ENCODE data around the gene OR56A4.

Gene OR56A4

GRCh38 chr11:6006846-6007245 is at the start of gene OR56A4:
Gene OR56A4 (minus strand): TSS chr11:6006946. CDS start chr11:6002992, 3,954 bp downstream.
- TF ChIP-seq REST (IDR thresholded peaks at IDR 0.05; ENCODE audit: low read depth) (no peak), TCF12 (IDR thresholded peaks at IDR 0.05; ENCODE audit: low read depth) (no peak), CREB1 (IDR thresholded peaks at IDR 0.05; ENCODE audit: low read depth) (no peak), TEAD4 (IDR thresholded peaks at IDR 0.05) (no peak), RAD21 (IDR thresholded peaks at IDR 0.05; ENCODE audit: low read depth) (no peak), TAF1 (IDR thresholded peaks at IDR 0.05; ENCODE audit: low read depth) (no peak), USF1 (IDR thresholded peaks at IDR 0.05) (no peak), MAX (IDR thresholded peaks at IDR 0.05) (no peak), EP300 (IDR thresholded peaks at IDR 0.05; ENCODE audit: borderline replicate concordance) (no peak), YY1 (IDR thresholded peaks at IDR 0.05; ENCODE audit: low read depth) (no peak), NFIC (IDR thresholded peaks at IDR 0.05) (no peak)

GRCh38 chr11:6055569-6055968 is 48.8 kb upstream of the OR56A4 start:
- TF ChIP-seq YY1 (IDR thresholded peaks at IDR 0.05; ENCODE audit: low read depth) (no peak), TEAD4 (IDR thresholded peaks at IDR 0.05) (no peak), EP300 (IDR thresholded peaks at IDR 0.05; ENCODE audit: borderline replicate concordance) (no peak), TAF1 (IDR thresholded peaks at IDR 0.05; ENCODE audit: low read depth) (no peak)

GRCh38 chr11:6052374-6052773 is 45.6 kb upstream of the OR56A4 start:
- TF ChIP-seq MAX (IDR thresholded peaks at IDR 0.05) (no peak), EP300 (IDR thresholded peaks at IDR 0.05; ENCODE audit: borderline replicate concordance) (no peak), TEAD4 (IDR thresholded peaks at IDR 0.05) (no peak), TCF12 (IDR thresholded peaks at IDR 0.05; ENCODE audit: low read depth) (no peak), EGR1 (IDR thresholded peaks at IDR 0.05) (no peak), USF1 (IDR thresholded peaks at IDR 0.05) (no peak), CEBPB (IDR thresholded peaks at IDR 0.05) (no peak), YY1 (IDR thresholded peaks at IDR 0.05; ENCODE audit: low read depth) (no peak)

GRCh38 chr11:6040874-6041273 is 34.1 kb upstream of the OR56A4 start:
- TF ChIP-seq YY1 (IDR thresholded peaks at IDR 0.05; ENCODE audit: low read depth), result no peak
- TF ChIP-seq USF1 (IDR thresholded peaks at IDR 0.05), result no peak
- no peak for TF ChIP-seq ZBTB7A (IDR thresholded peaks at IDR 0.05; ENCODE audit: low read depth)
- no peak for TF ChIP-seq NFIC (IDR thresholded peaks at IDR 0.05)
- no peak for TF ChIP-seq CREB1 (IDR thresholded peaks at IDR 0.05; ENCODE audit: low read depth)
- no peak for TF ChIP-seq TCF12 (IDR thresholded peaks at IDR 0.05; ENCODE audit: low read depth)
- no peak for TF ChIP-seq EP300 (IDR thresholded peaks at IDR 0.05; ENCODE audit: borderline replicate concordance)

- TF ChIP-seq EGR1 (IDR thresholded peaks at IDR 0.05), result no peak
- no peak for TF ChIP-seq YY1 (IDR thresholded peaks at IDR 0.05; ENCODE audit: low read depth)
- no peak for TF ChIP-seq ZBTB7A (IDR thresholded peaks at IDR 0.05; ENCODE audit: low read depth)
- TF ChIP-seq REST (IDR thresholded peaks at IDR 0.05; ENCODE audit: low read depth), result no peak
- no peak for TF ChIP-seq USF1 (IDR thresholded peaks at IDR 0.05)
- TF ChIP-seq FOXM1 (IDR thresholded peaks at IDR 0.05; ENCODE audit: borderline replicate concordance, low read depth), result no peak
- TF ChIP-seq NFIC (IDR thresholded peaks at IDR 0.05), result no peak
- no peak for TF ChIP-seq CREB1 (IDR thresholded peaks at IDR 0.05; ENCODE audit: low read depth)
- no peak for TF ChIP-seq EP300 (IDR thresholded peaks at IDR 0.05; ENCODE audit: borderline replicate concordance)
- no peak for TF ChIP-seq TAF1 (IDR thresholded peaks at IDR 0.05; ENCODE audit: low read depth)
- no peak for TF ChIP-seq MAX (IDR thresholded peaks at IDR 0.05)
- TF ChIP-seq CEBPB (IDR thresholded peaks at IDR 0.05), result no peak
- TF ChIP-seq RAD21 (IDR thresholded peaks at IDR 0.05; ENCODE audit: low read depth), result no peak
- no peak for TF ChIP-seq TCF12 (IDR thresholded peaks at IDR 0.05; ENCODE audit: low read depth)
- no peak for TF ChIP-seq TEAD4 (IDR thresholded peaks at IDR 0.05)
Measured at GRCh38 chr11:6030708-6031405, 24.1 kb upstream of the OR56A4 start, which contains the start of gene OR56A1. Gene OR56A1 (minus strand): TSS chr11:6030758. CDS start chr11:6027692, 3,066 bp downstream.
